Spleen (tissue), 11 donors: ENCODE measurements around the gene S1PR3. TPM values are rescaled to one million over a fixed set of nuclear protein-coding genes. Genes with fewer than 3 reads are reported as not detected.

Source experiments
- DNase-seq: peaks from one replicate; pipeline ENCODE4 v3.0.0-alpha.2; 2020
- H3K27ac ChIP-seq, 8 donors: fragments of 200-600 bp; sonication (generic) in 7 of 8; 1 replicate in 4 of 8; 2 replicates in 4 of 8; pipeline versions ENCODE4 v1.5.0 to v1.8.0; 2016 to 2021; ENCODE audit warnings: inconsistent platforms in 4 of 8, mild to moderate bottlenecking in 4 of 8, moderate library complexity in 1 of 8
- H3K27me3 ChIP-seq, 7 donors: fragments of 200-600 bp; sonication (generic) in 6 of 7; replicated peaks in 1 of 7; 1 replicate in 4 of 7; 2 replicates in 3 of 7; pipeline versions ENCODE4 v1.5.0 to v1.8.0; 2016 to 2021; ENCODE audit warnings: inconsistent platforms in 3 of 7, mild to moderate bottlenecking in 1 of 7
- H3K36me3 ChIP-seq, 6 donors: fragments of 200-600 bp; sonication (generic) in 5 of 6; 1 replicate in 4 of 6; 2 replicates in 2 of 6; pipeline versions ENCODE4 v1.5.0 to v1.8.0; 2016 to 2021; ENCODE audit warnings: inconsistent platforms in 2 of 6
- H3K4me1 ChIP-seq, 6 donors: fragments of 200-600 bp; sonication (generic) in 5 of 6; 1 replicate in 3 of 6; 2 replicates in 3 of 6; pipeline versions ENCODE4 v1.5.0 to v1.8.0; 2016 to 2021; ENCODE audit warnings: inconsistent platforms in 3 of 6
- H3K4me3 ChIP-seq, 8 donors: fragments of 200-600 bp; sonication (generic) in 7 of 8; 1 replicate in 4 of 8; 2 replicates in 4 of 8; pipeline versions ENCODE4 v1.5.0 to v1.8.0; 2016 to 2021; ENCODE audit warnings: inconsistent platforms in 4 of 8, mild to moderate bottlenecking in 4 of 8, moderate library complexity in 2 of 8
- H3K9me3 ChIP-seq, 8 donors: fragments of 200-600 bp; sonication (generic) in 7 of 8; 1 replicate in 4 of 8; 2 replicates in 4 of 8; pipeline versions ENCODE4 v1.5.0 to v1.8.0; 2016 to 2021; ENCODE audit warnings: inconsistent platforms in 4 of 8
- POLR2A ChIP-seq, 3 donors: fragments of 450-650 bp; IDR thresholded peaks; one replicate each; pipeline ENCODE4 v1.5.1; 2017; ENCODE audit warnings: antibody characterized with exemption in 3 of 3, mild to moderate bottlenecking in 1 of 3
- POLR2AphosphoS5 ChIP-seq, 3 donors: sonication (generic); formaldehyde crosslinking; IDR thresholded peaks; one replicate each; pipeline ENCODE4 v1.5.1; 2017; ENCODE audit warnings: antibody characterized with exemption in 3 of 3
- WGBS, 5 donors: extraction: QIAGEN DNeasy Blood & Tissue Kit in 3 of 5; methylation state at CpG; one replicate each; pipeline versions ENCODE4 v1.1.5 to v1.1.7; 2013 to 2018; 5-methylcytosine and 5-hydroxymethylcytosine counted together
- intact Hi-C: fragments of 100-400 bp; cut with DNase I; formaldehyde crosslinking; loops from one replicate; pipeline ENCODE4 v1.15.0; 2023; ENCODE audit warnings: low total_unique reads
- polyA plus RNA-seq, 3 donors: library from polyadenylated mRNA; stranded (reverse); fragments of 200-250 nt; gene quantifications; one replicate each; pipeline ENCODE4 v1.2.1, GENCODE V29; 2013
- total RNA-seq, 7 donors: library from RNA; depleted of rRNA in 3 of 7; stranded (reverse); fragments of >200 nt in 3 of 7; fragmentation: NEBNext Ultra II Directional in 4 of 7; extraction: Animal tissue kit (Norgen Biotek cat#: 25700) in 4 of 7; gene quantifications; one replicate each; pipeline versions ENCODE4 v1.1.0 to v1.2.1, GENCODE V29; 2016 to 2021
- TF ChIP-seq, protein P1 (sequence below), 11 experiments: fragments of 200-600 bp in 7 of 11; fragments of 450-650 bp in 4 of 11; sonication (generic) in 4 of 11; IDR thresholded peaks in 8 of 11; conservative IDR thresholded peaks in 3 of 11; 1 replicate in 7 of 11; 2 replicates in 4 of 11; pipeline versions ENCODE4 v1.4.0 to v1.8.0; 2016 to 2021; ENCODE audit warnings: antibody characterized with exemption in 11 of 11, inconsistent platforms in 4 of 11, mild to moderate bottlenecking in 1 of 11
- donor health status: healthy with polysubstance abuse.
- donor health status: DM: no; HTN: no; CAD: no; lungs with moderate emphysema.
- donor health status: DM: no; HTN: no; CAD: no.
- donor health status: Bipolar disorder and iron deficiency.
- donor health status: healthy.
- donor health status: DM: no; HTN: no; CAD: no.
- donor health status: DM: yes; HTN: yes; CAD: no.

S1PR3 gene
- total and polyA plus RNA-seq, 10 donors: 6.4 to 50.9 (median 34.3) TPM

DNA sequence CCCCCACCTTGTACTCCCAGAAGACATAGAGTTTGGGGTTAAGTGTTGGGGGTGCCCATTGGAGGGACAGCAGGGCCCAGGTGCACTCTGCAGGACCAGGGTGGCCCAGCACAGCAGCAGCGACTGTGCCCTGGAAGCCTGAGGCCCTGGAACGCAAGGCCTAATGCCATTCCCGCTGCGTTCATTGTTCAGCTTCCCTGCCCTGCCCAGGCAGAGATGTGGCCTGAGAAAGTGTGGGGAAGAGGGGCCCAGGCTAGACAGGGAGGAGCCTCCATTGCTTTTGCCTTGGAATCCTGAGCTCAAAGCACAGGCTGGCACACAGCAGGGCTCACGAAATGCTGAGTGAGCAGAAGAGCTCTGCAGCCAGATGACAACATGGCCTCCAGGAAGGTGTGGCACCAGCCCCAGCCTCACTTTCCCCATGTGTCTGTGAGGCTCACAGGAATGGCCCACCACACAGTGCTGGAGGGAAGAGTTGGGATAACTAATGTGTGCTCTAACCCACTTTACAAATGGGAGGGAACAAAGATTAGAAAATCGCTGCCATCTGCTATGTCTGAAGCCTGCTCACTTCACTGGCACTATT, 19.4 kb downstream of the S1PR3 start:
- Histone ChIP-seq H3K36me3 (peaks cover 0 to 2% (median 0%) of the 10 kb centered on the region in 6 donors), H3K27ac (no peak overlapping the region), H3K27me3 (peaks cover 0 to 14% (median 0%) of the 10 kb centered on the region in 7 donors), H3K9me3 (no peaks in the 10 kb centered on the region), H3K4me3 (no peak overlapping the region), H3K4me1 (no peaks in the 10 kb centered on the region)
- TF ChIP-seq POLR2A (IDR thresholded peaks at IDR 0.05) (no peak), POLR2AphosphoS5 (IDR thresholded peaks at IDR 0.05) (no peak)
- TF ChIP-seq, protein P1, sequence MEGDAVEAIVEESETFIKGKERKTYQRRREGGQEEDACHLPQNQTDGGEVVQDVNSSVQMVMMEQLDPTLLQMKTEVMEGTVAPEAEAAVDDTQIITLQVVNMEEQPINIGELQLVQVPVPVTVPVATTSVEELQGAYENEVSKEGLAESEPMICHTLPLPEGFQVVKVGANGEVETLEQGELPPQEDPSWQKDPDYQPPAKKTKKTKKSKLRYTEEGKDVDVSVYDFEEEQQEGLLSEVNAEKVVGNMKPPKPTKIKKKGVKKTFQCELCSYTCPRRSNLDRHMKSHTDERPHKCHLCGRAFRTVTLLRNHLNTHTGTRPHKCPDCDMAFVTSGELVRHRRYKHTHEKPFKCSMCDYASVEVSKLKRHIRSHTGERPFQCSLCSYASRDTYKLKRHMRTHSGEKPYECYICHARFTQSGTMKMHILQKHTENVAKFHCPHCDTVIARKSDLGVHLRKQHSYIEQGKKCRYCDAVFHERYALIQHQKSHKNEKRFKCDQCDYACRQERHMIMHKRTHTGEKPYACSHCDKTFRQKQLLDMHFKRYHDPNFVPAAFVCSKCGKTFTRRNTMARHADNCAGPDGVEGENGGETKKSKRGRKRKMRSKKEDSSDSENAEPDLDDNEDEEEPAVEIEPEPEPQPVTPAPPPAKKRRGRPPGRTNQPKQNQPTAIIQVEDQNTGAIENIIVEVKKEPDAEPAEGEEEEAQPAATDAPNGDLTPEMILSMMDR (IDR thresholded peaks at IDR 0.05 in 8 of 11, conservative IDR thresholded peaks at IDR 0.05 in 3 of 11): no peak
- no peak for DNase-seq
- intact Hi-C loops: no loop called here
- 67 to 78% (median 77%) methylated on average over 3 to 6 of the region's 6 CpGs for WGBS, 5 donors

DNA sequence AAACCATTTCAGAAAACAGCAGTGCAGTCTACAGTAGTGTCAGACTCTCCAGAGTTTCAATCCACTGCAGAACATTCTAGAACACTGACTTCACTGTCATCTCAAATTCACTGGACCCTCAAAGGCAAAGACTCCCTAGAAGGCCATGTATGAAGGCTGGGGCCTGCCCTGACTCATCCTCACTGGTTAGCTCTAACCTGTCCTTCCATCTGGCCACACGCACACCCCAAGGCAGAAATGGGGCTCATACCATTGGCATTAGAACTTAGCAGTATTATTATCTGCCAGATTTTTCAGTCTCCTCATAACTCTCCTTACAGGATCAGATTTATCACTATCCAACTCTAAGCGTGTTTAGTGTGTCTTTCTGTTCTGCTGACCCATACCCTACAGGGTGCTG, 20.4 kb downstream of the S1PR3 start:
- WGBS, 5 donors: 83 to 94% (median 85%) methylated on average over 2 of the region's 2 CpGs
- TF ChIP-seq, protein P1 (IDR thresholded peaks at IDR 0.05 in 8 of 11, conservative IDR thresholded peaks at IDR 0.05 in 3 of 11): no peak
- TF ChIP-seq POLR2AphosphoS5 (IDR thresholded peaks at IDR 0.05) (no peak), POLR2A (IDR thresholded peaks at IDR 0.05) (no peak)
- Histone ChIP-seq H3K27ac (no peak overlapping the region), H3K36me3 (no peaks in the 10 kb centered on the region), H3K4me3 (no peak overlapping the region), H3K9me3 (no peaks in the 10 kb centered on the region), H3K4me1 (no peaks in the 10 kb centered on the region), H3K27me3 (peaks cover 0 to 14% (median 0%) of the 10 kb centered on the region in 7 donors)
- intact Hi-C loops: no loop called here
- DNase-seq: no peak

DNA sequence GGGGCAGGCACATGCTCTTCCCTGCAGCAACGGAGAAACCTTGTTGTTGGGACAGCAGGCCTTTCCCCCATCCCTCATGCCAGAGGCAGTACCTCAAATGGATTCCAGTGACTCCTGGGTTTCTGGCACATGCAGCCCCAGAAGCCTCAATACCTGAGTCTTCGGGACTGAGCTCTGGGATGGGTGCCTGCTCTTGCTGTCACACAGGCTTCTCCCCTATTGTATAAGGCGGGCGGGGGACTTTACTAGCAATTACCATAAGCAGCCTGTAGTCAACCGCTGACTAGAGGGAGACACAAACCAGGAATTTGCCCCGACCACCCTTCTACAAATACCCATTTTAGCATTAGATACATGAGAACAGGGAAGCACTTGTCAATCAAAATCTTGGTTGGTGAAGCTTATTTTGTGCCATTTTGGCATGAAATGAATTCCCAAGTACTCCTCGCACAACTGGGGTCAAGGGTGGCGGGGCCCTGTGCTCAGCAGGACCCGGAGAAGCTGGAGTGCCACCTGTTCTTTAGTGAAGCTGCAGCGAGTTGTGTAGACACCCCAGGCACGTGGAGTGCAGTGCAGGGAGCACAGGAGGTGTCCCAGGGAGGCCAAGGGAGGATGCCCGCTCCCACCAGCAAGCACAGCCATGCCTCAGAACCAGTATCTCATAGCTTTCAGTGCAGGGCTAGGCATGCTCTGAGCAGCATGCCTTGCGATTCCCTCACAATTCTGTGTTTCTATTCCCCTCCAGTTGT, 21.2 kb downstream of the S1PR3 start:
- no peaks in the 10 kb centered on the region for H3K4me1 ChIP-seq
- H3K9me3 ChIP-seq: no peaks in the 10 kb centered on the region
- peaks cover 0 to 14% (median 0%) of the 10 kb centered on the region in 7 donors for H3K27me3 ChIP-seq
- DNase-seq: no peak
- H3K27ac ChIP-seq: no peak overlapping the region
- H3K4me3 ChIP-seq: no peak overlapping the region
- whole genome bisulfite sequencing, 5 donors: 83 to 93% (median 90%) methylated on average over 12 to 13 of the region's 13 CpGs
- intact Hi-C loops: no loop called here
- TF ChIP-seq POLR2A (IDR thresholded peaks at IDR 0.05): no peak
- TF ChIP-seq POLR2AphosphoS5 (IDR thresholded peaks at IDR 0.05): no peak
- TF ChIP-seq, protein P1 (IDR thresholded peaks at IDR 0.05 in 8 of 11, conservative IDR thresholded peaks at IDR 0.05 in 3 of 11): no peak
- H3K36me3 ChIP-seq: no peaks in the 10 kb centered on the region

DNA sequence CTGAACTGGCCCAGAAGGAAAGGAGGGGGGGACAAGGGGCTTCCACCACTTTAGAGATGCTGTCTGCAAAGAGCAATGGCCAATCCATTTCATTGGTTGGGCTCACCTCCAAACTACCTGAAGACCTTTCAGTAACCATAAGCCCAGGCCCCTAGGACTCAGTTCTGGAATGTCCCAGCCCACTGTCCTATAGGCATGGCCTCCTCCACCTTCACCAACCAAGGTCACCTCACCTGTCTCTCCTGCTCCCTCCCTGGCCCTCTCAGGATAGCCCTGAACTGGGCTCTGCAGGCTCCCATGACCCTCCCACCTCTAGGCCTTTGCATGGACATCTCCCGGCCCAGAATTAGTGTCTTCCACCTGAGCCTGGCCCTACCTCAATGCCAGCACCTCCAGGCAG, 22.4 kb downstream of the S1PR3 start:
- no peaks in the 10 kb centered on the region for H3K36me3 ChIP-seq
- intact Hi-C loops: no loop called here
- H3K4me3 ChIP-seq: no peak overlapping the region
- H3K27ac ChIP-seq: no peak overlapping the region
- no peaks in the 10 kb centered on the region for H3K9me3 ChIP-seq
- H3K27me3 ChIP-seq: peaks cover 0 to 14% (median 0%) of the 10 kb centered on the region in 7 donors
- H3K4me1 ChIP-seq: no peaks in the 10 kb centered on the region
- DNase-seq: no peak
- 75 to 100% (median 83%) methylated on average over 1 of the region's 1 CpG for WGBS, 5 donors
- TF ChIP-seq POLR2AphosphoS5 (IDR thresholded peaks at IDR 0.05) (no peak), POLR2A (IDR thresholded peaks at IDR 0.05) (no peak)
- TF ChIP-seq, protein P1 (IDR thresholded peaks at IDR 0.05 in 8 of 11, conservative IDR thresholded peaks at IDR 0.05 in 3 of 11): no peak
